GM18858 (cell line): ENCODE results near the gene STKLD1.
"Not testable (repeated sequence)": the region's sequence is repeated elsewhere in the genome, so short reads cannot be mapped to it uniquely, and the experiment has no call there.

Experiments
- ATAC-seq: cut with Tn5 transposase; IDR thresholded peaks from one replicate; pipeline ENCODE4 v1.9.1; 2021; ENCODE audit not compliant: unreplicated experiment

Gene STKLD1

DNA sequence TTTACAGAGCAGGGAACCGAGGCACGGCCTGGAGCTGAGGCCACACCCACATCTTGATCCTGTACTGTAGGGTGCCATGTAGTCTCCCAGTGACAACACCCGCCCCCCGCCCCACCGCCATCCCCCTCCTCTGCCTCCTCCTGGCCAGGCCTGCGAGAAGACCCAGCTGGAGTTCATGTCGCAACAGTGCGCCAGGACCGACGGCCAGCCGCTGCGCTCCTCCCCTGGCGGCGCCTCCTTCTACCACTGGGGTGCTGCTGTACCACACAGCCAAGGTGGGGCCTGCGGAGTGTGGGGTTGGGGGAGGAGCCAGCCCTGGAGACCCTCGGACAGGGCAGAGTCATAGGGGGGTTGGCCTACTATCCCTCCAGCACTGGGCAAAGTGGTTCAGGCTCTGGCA, 60.5 kb downstream of the STKLD1 start:
- ATAC-seq = no peak

DNA sequence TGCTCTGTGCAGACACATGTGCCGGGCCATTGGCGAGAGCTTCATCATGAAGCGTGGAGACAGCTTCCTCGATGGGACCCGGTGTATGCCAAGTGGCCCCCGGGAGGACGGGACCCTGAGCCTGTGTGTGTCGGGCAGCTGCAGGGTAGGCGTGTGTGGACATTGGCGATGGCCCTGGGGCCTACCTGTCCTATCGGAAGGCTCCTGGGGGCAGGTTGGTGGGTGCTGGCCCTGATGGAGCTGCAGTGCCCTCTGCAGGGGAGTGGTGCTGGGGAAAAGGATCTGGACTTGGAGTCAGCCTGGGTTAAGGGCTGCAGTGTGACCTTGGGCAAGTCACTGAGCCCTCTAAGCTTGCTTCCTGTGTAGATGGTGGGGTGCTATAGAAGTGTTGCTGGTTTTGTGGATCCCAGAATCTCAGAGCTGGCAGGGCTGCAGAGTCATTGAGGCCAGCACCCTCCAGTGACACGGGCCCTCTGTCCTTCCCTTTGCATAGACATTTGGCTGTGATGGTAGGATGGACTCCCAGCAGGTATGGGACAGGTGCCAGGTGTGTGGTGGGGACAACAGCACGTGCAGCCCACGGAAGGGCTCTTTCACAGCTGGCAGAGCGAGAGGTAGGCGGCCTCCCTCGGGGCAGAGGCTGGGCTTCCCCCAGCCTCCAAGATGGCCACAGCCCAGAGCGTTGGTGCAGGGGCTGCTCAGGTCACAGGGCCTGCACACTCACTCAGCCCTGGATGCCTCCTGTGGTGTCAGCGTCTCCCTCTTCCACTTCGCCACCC, 61.8 kb downstream of the STKLD1 start:
- ATAC-seq = no peak

DNA sequence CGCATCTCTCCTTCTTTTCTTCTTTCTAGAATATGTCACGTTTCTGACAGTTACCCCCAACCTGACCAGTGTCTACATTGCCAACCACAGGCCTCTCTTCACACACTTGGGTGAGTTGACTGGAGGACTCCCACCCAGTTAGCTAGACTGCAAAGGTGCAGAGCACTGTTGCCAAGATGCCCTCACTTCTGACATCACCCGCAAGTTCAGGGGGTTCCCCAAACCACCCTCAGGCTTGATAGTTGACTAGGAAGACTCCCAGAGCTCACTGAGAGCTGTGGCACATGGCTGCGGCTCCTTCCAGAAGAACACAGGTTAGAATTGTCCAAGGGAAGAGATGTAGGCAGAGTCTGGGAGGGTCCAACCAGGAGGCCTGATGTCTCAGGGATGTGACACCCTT, 63.2 kb downstream of the STKLD1 start:
- ATAC-seq = no peak

DNA sequence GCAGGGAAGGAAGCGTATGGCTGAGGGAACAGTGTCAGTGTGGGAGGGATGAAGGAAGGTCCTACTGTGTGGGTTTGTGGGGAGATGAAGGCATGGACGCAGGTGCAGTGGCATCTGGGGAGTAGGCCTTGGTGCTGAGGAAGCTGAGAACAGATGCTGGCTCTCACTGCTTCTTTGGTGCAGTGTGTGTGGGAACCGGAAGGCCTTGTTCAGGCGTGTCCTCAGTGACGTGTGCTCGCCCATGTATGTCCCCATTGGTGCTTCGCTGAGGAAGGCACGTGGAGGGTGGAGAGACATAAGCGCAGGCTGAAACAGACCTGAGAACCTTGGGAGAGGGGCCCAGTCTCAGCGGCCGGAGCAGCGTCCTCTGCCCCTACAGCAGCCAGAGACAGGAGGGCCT, 64.7 kb downstream of the STKLD1 start:
- ATAC-seq = no peak

DNA sequence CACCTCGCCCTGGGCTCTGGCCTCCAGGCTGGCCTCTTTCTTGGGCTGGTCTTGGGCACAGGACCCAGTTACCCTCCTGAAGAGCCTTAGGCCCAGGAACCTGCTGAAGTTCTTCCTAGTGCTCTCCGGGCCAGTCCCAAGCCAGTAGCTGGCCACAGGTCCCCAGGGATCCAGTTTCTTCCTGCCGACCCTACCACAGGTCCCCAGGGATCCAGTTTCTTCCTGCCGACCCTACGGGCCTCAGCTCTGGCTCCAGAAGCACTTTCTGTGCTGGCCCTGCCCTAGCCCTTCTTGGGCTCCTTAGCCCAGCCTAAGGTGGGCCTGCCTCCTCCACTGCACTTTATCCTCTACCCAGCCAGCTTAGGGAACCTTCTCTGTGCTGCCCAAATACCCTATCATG, 65.4 kb downstream of the STKLD1 start:
- no peak for ATAC-seq

DNA sequence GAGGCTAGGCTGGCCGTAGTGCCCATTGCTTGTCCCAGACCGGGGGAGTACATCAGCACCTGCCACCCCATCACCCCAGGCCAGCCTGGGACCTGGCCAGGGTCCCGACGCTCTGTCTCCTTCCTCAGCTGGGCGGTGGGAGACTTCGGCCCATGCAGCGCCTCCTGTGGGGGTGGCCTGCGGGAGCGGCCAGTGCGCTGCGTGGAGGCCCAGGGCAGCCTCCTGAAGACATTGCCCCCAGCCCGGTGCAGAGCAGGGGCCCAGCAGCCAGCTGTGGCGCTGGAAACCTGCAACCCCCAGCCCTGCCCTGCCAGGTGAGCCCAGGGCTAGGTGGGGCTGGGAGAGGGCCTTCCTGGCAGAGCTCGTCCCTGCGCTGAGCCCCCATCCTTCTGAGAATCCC, 67.1 kb downstream of the STKLD1 start:
- no peak for ATAC-seq

DNA sequence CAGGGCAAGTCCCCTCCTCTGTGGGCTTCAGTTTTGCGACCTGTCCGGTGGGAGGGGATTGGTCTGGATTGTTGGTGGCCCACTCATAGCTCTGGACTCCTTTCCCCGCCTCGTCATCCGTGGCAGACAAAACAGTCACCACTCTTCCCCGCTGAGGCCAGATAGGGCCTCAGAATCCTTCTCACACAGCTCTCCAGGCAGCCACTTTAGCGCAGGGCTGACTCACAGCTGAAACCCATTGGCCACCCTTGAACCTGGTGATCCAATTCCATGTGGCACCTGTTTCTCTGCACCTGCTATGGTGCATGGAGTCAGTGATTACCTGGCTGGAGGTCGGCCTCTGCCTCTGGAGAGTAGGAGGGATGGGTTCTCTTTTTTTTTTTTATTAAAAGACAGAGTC, 67.8 kb downstream of the STKLD1 start:
- ATAC-seq = no peak

DNA sequence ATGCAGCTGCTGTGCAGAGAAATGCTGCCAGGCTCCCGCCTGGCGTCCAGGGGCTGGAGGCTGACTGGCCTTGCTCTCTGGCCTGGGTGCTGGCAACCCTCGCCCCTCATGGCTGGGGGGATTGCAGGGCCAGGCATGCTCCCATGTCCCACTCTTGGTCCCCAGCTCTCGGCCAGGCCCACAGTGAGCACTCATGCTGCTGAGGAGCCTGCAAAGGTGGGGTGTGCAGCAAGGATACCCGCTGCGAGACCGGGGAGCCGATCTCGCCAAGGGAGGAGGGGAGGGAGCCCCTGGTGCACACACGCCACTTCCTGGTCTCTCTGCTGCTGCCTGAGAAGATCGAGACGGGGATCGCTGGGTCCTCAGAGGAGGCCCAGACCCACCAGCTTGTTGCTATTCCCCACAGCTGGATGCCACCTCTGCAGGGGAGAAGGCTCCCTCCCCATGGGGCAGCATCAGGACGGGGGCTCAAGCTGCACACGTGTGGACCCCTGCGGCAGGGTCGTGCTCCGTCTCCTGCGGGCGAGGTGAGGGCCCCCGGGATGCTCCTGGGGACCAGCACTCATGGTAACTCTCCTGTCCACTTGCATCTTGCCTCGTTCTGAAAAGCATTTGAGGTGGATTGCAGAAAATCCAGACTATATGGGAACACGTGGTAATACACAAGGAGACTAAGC, 69.3 kb downstream of the STKLD1 start:
- no peak for ATAC-seq

DNA sequence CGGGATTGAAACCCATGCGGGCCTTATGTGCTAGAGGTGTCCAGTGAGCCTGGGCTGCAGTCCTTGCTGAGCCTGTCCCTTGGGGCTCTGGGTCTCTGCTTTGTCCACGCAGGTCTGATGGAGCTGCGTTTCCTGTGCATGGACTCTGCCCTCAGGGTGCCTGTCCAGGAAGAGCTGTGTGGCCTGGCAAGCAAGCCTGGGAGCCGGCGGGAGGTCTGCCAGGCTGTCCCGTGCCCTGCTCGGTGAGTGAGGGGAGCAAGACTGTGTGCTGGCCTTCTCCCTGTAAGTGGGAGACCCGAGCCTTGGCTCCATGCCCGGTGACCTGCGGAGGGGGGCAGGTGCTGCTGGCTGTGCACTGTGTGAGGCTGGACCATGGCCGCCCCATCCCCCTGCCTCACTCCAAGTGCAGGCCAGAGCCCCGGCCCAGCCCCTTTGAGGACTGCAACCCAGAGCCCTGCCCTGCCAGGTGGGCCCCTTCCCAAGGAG, 72.4 kb downstream of the STKLD1 start:
- no peak for ATAC-seq

DNA sequence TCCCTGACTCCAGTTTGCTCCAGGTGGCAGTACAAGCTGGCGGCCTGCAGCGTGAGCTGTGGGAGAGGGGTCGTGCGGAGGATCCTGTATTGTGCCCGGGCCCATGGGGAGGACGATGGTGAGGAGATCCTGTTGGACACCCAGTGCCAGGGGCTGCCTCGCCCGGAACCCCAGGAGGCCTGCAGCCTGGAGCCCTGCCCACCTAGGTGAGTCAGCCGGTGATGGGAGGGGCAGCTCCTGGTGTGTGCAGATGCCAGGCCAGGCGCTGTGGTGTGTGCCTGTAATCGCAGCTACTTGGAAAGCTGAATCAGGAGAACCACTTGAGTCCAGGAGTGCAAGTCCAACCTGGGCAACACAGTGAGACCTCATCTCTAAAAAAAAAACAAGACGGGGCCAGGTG, 73.6 kb downstream of the STKLD1 start:
- ATAC-seq = no peak

DNA sequence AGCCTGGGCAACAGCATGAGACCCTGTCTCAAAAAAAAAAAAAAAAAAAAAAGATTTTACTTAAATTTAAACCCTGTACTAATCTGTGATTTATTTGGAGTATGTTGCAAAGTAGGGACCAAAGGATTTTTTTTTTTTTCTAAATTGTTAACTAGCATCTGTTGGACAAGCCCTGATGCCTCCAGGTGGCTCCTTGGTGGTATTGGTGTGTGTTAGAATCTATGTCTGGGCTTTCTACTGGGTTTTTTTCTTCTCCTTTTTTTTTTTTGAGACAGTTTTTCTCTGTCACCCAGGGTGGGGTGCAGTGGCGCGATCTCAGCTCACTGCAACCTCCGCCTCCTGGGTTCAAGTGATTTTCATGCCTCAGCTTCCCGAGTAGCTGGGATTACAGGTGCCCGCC, 75.7 kb downstream of the STKLD1 start:
- ATAC-seq = not testable (repeated sequence)

DNA sequence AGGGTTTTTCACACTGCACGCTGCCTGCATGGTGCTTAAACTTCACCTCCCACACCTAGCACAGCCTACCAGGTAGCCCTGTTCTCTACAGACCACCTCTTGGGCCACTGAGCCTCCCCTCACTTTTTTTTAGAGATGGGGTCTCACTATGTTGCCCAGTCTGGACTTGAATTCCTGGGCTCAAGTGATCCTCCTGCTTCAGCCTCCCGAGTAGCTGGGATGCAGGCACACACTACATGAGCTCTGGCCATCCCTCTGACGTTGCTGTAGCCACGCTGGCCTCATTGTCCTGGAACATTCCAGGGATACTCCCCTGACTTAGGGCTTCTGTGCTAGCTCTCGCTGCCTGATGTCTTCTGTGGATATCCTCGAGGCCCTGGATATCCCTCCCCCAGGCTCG, 76.4 kb downstream of the STKLD1 start:
- ATAC-seq = no peak

DNA sequence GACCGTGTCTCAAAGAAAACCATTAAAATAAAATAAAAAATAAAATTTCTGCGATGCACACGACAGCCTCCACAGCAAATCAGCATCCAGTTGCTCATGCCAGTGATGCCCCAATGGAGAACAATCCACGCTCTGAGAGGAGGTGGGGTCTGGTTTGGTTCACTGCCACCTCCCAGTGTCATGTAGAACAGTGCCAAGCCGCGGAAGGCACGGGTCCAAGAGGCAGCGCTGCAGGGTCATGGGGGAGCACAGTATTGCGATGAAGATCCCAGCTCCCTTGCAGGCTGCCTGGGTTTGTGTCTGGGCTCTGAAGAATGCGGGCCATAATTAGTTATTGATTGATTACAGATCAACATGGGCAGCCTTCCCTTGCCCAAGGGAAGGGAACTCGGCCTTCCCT, 77.5 kb downstream of the STKLD1 start:
- no peak for ATAC-seq

DNA sequence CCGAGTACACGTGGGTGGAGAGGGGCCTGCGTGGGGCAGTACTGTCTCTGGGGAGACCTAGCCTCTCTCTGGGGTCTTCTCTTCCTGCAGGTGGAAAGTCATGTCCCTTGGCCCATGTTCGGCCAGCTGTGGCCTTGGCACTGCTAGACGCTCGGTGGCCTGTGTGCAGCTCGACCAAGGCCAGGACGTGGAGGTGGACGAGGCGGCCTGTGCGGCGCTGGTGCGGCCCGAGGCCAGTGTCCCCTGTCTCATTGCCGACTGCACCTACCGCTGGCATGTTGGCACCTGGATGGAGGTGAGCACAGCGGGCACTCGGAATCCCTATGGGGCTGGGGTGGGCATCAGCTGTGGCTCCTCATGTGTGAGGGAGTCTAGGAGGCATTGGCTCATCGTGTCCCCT, 78.2 kb downstream of the STKLD1 start:
- ATAC-seq = no peak

DNA sequence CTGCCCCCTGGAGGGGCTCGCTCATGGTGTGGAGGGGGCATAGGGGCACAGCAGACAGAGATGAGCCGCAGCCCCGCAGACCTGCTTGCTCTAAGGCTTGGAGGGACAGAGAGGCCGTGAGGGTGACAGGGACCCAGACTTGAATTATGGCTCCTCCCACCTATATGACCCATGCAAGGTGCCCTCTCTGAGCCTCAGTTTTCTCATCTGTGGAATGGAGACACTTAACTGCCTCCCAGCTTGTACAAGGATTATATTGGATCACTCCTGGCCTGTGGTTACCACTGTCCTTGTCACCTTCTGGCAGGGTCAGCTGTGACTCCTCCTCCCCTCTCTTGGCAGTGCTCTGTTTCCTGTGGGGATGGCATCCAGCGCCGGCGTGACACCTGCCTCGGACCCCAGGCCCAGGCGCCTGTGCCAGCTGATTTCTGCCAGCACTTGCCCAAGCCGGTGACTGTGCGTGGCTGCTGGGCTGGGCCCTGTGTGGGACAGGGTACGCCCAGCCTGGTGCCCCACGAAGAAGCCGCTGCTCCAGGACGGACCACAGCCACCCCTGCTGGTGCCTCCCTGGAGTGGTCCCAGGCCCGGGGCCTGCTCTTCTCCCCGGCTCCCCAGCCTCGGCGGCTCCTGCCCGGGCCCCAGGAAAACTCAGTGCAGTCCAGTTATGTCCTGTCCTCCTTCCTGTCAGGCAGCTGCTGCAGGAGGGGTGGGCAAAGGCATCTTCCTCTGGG, 78.9 kb downstream of the STKLD1 start:
- ATAC-seq = no peak
